ENCODE measurements around the gene TPT1.

- TF ChIP-seq CTCF (IDR thresholded peaks at IDR 0.05; ENCODE audit: insufficient read depth, low read length, poor library complexity, severe bottlenecking) (no peak), EZH2phosphoT487 (conservative IDR thresholded peaks at IDR 0.05; ENCODE audit: low read length) (no peak)
These were observed 50.9 kb downstream of the TPT1 start for GRCh38 chr13:45289936-45290563.
